ENCODE measurements around the gene ABCC3.

Gene ABCC3

GRCh38 chr17:50668838-50669581 is 34.3 kb downstream of the ABCC3 start:
- in situ Hi-C loops (cut with MboI; ENCODE audit: low sequenced_read_pairs, unreplicated experiment): no loop called here
- TF ChIP-seq CTCF (IDR thresholded peaks at IDR 0.05; ENCODE audit: borderline replicate concordance, control extremely low read depth, extremely low read depth, insufficient read depth, missing control alignments): no peak
- DNase-seq (ENCODE audit: low spot score): no peak

- in situ Hi-C loops (cut with MboI; ENCODE audit: low sequenced_read_pairs, unreplicated experiment): no loop called here
- no peak for TF ChIP-seq CTCF (IDR thresholded peaks at IDR 0.05; ENCODE audit: borderline replicate concordance, control extremely low read depth, extremely low read depth, insufficient read depth, missing control alignments)
- no peak for DNase-seq (ENCODE audit: low spot score)
Measured at GRCh38 chr17:50672071-50672470, 37.4 kb downstream of the ABCC3 start.

DNA sequence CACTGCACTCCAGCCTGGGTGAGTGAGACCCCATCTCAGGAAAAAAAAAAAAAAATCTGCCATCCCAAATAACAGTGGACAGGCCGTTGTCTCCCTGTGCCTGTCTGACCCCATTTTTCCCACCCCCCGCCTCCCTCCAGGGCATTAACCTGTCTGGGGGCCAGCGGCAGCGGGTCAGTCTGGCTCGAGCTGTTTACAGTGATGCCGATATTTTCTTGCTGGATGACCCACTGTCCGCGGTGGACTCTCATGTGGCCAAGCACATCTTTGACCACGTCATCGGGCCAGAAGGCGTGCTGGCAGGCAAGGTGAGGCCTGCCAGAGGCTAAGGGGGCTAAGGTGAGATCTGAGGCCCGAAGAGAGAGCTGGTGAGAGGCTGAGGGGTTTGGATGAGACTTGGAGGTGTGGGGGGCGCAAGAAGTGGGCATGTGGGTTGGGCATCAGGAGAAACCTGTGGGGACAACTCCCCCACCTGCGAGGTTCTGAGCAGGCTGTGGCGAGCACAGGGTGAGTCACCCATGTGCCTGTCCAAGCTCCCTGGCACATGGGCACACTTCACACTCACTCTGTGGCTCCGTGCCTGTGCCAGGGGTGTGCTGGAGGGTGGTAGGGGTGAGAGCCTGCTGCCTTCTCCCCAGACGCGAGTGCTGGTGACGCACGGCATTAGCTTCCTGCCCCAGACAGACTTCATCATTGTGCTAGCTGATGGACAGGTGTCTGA is 38.3 kb downstream of the ABCC3 start:
- DNase-seq (ENCODE audit: low spot score): no peak
- TF ChIP-seq CTCF (IDR thresholded peaks at IDR 0.05; ENCODE audit: borderline replicate concordance, control extremely low read depth, extremely low read depth, insufficient read depth, missing control alignments): no peak
- in situ Hi-C loops (cut with MboI; ENCODE audit: low sequenced_read_pairs, unreplicated experiment): no loop called here

- TF ChIP-seq CTCF (IDR thresholded peaks at IDR 0.05; ENCODE audit: borderline replicate concordance, control extremely low read depth, extremely low read depth, insufficient read depth, missing control alignments): no peak
- in situ Hi-C loops (cut with MboI; ENCODE audit: low sequenced_read_pairs, unreplicated experiment): no loop called here
- DNase-seq (ENCODE audit: low spot score): no peak
Measured at GRCh38 chr17:50675190-50675589, 40.5 kb downstream of the ABCC3 start.

DNA sequence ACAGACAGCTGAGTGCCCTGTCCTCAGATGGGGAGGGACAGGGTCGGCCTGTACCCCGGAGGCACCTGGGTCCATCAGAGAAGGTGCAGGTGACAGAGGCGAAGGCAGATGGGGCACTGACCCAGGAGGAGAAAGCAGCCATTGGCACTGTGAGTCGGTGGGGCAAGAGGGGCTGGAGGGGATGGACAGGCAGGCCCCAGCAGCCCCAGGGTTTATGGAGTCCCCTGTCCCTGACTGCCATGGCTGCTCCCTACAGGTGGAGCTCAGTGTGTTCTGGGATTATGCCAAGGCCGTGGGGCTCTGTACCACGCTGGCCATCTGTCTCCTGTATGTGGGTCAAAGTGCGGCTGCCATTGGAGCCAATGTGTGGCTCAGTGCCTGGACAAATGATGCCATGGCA is 40.9 kb downstream of the ABCC3 start:
- DNase-seq (ENCODE audit: low spot score): no peak
- TF ChIP-seq CTCF (IDR thresholded peaks at IDR 0.05; ENCODE audit: borderline replicate concordance, control extremely low read depth, extremely low read depth, insufficient read depth, missing control alignments): no peak

GRCh38 chr17:50676065-50676975 is 41.6 kb downstream of the ABCC3 start:
- no peak for DNase-seq (ENCODE audit: low spot score)
- in situ Hi-C loops (cut with MboI; ENCODE audit: low sequenced_read_pairs, unreplicated experiment): no loop called here
- TF ChIP-seq CTCF (IDR thresholded peaks at IDR 0.05; ENCODE audit: borderline replicate concordance, control extremely low read depth, extremely low read depth, insufficient read depth, missing control alignments): no peak

More for the DNA sequence above, 40.9 kb downstream of the ABCC3 start:
- in situ Hi-C loops (cut with MboI; ENCODE audit: low sequenced_read_pairs, unreplicated experiment): no loop called here
